ENCODE data around the gene MAN2A1. TPM values are rescaled to one million over a fixed set of nuclear protein-coding genes. Genes with fewer than 3 reads are reported as not detected.

MAN2A1 gene
- total RNA-seq, 2 experiments from 2014 or later = 23.0 to 28.7 TPM

DNA sequence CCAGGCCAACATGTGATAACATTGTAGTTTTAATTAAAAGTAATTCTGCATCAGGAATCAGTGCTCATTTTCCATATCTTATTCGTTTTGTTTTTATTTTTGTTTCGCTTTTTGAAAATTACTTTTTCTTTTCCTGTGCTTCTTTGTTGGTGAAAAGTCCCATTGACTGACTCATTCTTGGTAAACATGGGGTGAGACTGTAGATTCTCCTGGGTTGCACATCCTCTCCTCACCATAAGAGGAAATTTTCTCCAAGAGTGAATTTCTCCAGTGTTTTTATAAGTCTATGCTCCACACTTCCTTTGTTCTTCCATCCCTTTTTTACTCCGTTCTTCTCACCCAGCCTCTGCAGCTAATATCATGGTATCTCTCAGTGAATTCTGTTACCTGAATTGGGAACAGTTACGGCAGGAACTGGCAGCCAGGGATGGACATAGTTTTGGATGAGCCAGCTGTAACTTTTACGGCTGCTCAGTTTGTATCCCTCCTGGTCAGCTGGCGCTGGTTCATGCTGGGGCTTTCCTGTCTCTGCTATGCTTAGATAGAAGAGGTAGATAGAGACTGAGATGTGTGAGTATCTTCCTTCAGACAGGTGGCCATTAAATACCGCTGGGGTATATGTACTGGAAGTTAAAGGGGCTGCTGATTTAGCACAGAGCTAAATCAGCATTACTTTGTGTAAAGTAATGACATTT lies 80.0 kb downstream of the MAN2A1 start:
- BruUV-seq (replicated peaks) = no TSS peak
- Histone ChIP-seq H3K9me2 (ENCODE audit: insufficient read depth, low read length) (no peaks in the 10 kb centered on the region), H2AFZ (ENCODE audit: low read length) (no peak overlapping the region), H3K9me3 (ENCODE audit: low read length) (no peaks in the 10 kb centered on the region), H3K79me2 (ENCODE audit: insufficient read depth, low read depth, low read length) (no peaks in the 10 kb centered on the region), H3K4me1 (ENCODE audit: insufficient read depth, low read length, poor library complexity, severe bottlenecking) (no peaks in the 10 kb centered on the region), H4K20me1 (ENCODE audit: insufficient read depth, low read length) (no peaks in the 10 kb centered on the region), H3K36me3 (ENCODE audit: insufficient read depth, low read length) (peaks cover 31% of the 10 kb centered on the region; the same call in 1 of the 2 replicates), H3K27ac (ENCODE audit: low read depth, low read length, poor library complexity, severe bottlenecking) (no peak overlapping the region), H3K4me2 (ENCODE audit: low read length) (no peak overlapping the region), H3K4me3 (ENCODE audit: low read depth, low read length, poor library complexity, severe bottlenecking) (no peak overlapping the region)
- ChIA-PET POLR2A (interaction anchor here (1.1 kb wide), 1 partner anchor 28 kb away, joined by 4 read pairs; no protein-coding TSS in a partner anchor), CTCF (ENCODE audit: unreplicated experiment) (no interaction called here)
- TF ChIP-seq CTCF (conservative IDR thresholded peaks at IDR 0.05; ENCODE audit: low read length) (no peak), EZH2phosphoT487 (IDR thresholded peaks at IDR 0.05; ENCODE audit: borderline replicate concordance, low read depth, low read length) (no peak)
- no peak for DNase-seq (ENCODE audit: low spot score)
- intact Hi-C loops (cut with micrococcal nuclease; ENCODE audit: unreplicated experiment) = no loop called here

GRCh38 chr5:109775130-109775529 lies 85.4 kb downstream of the MAN2A1 start:
- ChIA-PET POLR2A (interaction anchor here (0.7 kb wide), 1 partner anchor 15 kb away, joined by 5 read pairs; no protein-coding TSS in a partner anchor), CTCF (ENCODE audit: unreplicated experiment) (no interaction called here)

More at GRCh38 chr5:109775130-109775529, 85.4 kb downstream of the MAN2A1 start:
- intact Hi-C loops (cut with micrococcal nuclease; ENCODE audit: unreplicated experiment) = no loop called here
- no peak for DNase-seq (ENCODE audit: low spot score)
- no peak overlapping the region for H3K4me3 ChIP-seq (ENCODE audit: low read depth, low read length, poor library complexity, severe bottlenecking)
- H3K4me2 ChIP-seq (ENCODE audit: low read length) = no peak overlapping the region
- no peaks in the 10 kb centered on the region for H3K9me3 ChIP-seq (ENCODE audit: low read length)
- no peaks in the 10 kb centered on the region for H3K4me1 ChIP-seq (ENCODE audit: insufficient read depth, low read length, poor library complexity, severe bottlenecking)
- TF ChIP-seq CTCF (conservative IDR thresholded peaks at IDR 0.05; ENCODE audit: low read length) = no peak
- no peak for TF ChIP-seq EZH2phosphoT487 (IDR thresholded peaks at IDR 0.05; ENCODE audit: borderline replicate concordance, low read depth, low read length)
- H4K20me1 ChIP-seq (ENCODE audit: insufficient read depth, low read length) = no peaks in the 10 kb centered on the region
- peaks cover 29% of the 10 kb centered on the region for H3K36me3 ChIP-seq (ENCODE audit: insufficient read depth, low read length)
- no peak overlapping the region for H3K27ac ChIP-seq (ENCODE audit: low read depth, low read length, poor library complexity, severe bottlenecking)
- H2AFZ ChIP-seq (ENCODE audit: low read length) = no peak overlapping the region
- BruUV-seq (replicated peaks) = no TSS peak
- H3K9me2 ChIP-seq (ENCODE audit: insufficient read depth, low read length) = no peaks in the 10 kb centered on the region
- no peaks in the 10 kb centered on the region for H3K79me2 ChIP-seq (ENCODE audit: insufficient read depth, low read depth, low read length)
